GM19455 (cell line): Measurements from ENCODE around the gene DECR2.

Experiments used
- ATAC-seq: cut with Tn5 transposase; IDR thresholded peaks from one replicate; pipeline ENCODE4 v1.9.1; 2021; ENCODE audit not compliant: unreplicated experiment

The DECR2 gene

DNA sequence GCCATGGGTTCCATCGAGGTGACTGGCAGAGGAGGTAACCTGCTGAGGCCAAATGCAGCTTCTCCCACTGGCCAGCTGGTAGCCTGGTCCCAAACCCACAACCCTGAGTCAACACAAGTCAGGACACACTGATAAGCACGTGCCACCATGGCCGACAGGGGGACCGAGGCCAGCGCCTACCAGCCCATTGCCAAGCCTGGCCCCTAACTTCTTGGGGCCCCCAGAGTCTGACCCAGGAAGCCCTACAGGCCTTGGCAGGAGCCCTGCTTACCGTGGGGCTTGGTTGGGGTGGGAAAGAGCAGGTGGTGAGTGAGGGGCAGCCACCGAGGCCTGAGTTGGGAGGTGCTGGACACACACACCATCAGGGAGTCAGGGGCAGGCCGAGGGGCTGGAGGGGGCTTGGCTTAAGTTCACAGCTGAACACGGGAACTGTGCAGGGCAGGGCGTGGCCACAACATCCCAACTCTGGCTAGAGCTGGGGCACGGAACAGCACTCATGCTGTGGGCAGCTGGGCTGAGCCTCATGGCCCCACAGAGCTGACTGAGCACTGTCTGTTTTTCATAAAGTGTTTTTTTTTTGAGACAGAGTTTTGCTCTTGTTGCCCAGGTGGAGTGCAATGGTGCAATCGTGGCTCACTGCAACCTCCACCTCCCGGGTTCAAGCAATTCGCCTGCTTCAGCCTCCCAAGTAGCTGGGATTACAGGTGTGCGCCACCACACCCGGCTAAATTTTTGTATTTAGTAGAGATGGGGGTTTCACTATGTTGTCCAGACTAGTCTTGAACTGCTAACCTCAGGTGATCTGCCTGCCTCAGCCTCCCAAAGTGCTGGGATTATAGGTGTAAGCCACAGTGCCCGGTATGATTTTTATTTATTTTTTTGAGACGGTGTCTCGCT is 36.8 kb upstream of the DECR2 start:
- ATAC-seq: no peak

DNA sequence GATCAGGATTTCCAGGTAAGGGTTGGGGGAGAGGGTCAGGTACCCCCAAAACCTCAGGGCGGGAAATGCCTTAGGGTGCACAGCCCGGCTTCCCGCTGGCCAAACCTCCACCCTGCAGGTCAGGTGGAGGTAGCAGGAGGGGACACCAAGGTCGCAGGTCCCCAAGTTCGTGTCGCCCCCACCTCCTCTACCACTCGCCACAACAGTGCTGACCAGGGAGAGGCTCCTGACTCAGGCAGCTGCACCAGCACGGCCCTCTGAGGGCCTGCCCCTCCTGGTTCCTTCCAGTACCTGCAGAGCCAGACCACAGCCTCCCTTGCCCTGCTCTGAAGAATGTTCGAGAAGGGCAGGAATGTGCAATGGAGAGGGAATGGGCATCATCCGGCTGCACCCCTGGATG is 35.2 kb upstream of the DECR2 start:
- no peak for ATAC-seq

DNA sequence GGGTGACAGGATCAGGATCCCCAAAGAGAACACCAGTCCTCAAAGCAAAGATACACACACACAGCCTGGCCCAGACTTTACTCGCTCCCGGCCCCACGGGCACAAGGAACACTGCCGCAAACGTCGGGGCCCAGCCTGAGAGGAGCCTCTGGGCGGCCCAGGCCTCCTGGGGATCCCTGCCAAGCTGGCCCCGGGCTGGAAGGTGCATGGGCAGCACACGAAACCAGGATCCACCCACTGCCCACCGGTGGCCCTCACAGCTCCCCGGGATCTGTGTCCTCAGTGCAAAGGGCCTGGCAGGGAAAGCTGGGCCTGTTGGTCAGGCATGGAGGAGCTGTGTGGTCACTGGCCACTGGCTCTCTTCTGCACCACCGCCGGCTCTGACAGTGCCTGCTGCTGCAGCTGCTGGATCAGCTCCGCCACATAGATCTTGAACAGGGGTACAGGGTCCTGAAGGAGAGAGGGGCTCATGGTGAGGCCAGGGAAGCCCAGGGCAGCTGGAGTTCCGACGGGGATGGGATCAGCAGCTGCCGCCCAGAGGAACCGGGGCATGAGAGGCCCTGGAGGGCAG is 34.3 kb upstream of the DECR2 start:
- no peak for ATAC-seq

DNA sequence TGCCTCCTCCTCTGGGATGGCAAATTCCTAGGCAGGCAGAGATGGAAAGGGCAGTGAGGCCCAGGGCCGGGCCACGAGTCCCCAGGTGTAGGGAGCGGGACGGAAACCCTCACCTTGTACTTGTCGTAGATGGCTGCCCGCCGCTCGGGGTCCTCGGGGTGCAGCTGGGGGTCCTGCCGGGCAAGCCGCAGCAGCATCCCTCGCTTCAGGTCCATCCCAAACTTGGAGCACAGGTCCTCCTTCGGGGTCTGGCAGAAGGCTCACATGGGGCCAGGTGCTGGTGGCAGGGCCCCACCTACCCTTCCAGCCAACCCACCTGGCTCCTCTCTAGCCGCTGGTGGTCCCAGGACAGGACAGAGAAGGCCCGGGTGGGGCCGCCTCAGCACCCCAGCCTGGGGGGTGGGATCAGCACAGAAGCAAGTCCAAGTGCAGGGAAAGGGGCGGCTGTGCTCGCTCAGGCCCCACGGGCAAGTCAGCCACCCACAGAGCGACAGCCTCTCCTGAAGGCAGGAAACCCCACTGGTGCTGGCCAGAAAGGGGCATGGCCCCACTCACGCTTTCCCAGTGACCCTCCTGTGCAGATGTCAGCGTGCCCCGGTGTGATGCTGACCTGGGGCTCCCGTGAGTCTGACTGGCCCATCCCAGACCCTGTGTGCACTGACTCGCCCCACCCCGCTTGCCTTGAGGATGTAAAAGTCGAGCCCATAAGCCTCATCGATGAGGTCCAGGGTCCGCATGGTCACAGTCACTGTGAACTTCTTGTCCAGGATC is 33.1 kb upstream of the DECR2 start:
- no peak for ATAC-seq

DNA sequence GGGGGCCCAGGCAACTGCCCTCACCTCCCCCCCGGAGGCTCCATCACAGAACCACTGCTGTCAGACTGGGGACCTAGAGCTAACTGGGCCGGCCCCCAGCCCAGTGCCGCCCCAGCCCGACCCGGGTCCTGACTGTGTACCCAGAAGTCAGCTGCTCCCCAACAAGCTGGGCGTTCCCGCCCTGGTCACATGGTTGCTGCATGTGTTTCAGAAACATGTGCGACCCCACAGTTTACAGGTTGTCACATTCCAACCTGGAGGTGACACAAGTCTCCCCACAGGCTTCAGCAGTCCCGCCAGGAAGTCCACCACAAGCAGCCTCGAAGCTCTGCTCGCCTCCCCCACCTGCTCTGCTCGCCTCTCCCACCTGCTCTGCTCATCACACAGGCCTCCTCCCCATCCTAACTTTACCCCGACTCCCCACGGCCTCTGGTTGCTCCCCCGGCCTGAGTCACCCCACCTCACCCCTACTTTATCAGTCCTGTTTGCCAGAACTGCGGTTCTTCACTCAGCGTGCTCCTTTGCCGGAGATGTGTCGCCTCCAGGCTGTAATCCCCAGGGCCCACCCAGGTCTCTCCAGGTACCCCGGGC is 32.3 kb upstream of the DECR2 start:
- ATAC-seq: no peak

DNA sequence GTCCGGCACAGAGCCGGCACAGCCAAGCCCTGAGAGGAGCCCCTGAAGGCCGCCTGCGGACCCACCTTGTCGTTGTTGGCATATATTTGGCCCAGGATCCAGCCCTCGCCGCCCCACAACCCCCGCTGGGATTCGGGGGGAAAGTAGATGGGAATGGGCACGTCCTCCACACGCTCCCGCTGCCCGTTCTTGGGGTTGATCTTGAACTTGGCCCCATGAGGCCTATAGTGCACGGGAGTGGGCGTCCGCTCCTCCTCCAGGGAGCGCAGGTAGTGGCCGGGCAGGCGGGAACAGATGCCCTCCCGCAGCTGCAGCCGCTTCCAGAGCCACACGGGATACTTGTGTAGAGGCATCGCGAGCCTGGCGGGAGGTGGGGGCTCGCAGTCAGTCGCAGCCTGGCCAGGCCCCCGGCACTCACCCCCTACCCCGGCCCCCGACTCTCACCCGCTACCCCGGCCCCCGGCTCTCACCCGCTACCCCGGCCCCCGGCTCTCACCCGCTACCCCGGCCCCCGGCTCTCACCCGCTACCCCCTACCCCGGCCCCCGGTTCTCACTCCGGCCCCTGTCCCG is 31.7 kb upstream of the DECR2 start:
- ATAC-seq: no peak

DNA sequence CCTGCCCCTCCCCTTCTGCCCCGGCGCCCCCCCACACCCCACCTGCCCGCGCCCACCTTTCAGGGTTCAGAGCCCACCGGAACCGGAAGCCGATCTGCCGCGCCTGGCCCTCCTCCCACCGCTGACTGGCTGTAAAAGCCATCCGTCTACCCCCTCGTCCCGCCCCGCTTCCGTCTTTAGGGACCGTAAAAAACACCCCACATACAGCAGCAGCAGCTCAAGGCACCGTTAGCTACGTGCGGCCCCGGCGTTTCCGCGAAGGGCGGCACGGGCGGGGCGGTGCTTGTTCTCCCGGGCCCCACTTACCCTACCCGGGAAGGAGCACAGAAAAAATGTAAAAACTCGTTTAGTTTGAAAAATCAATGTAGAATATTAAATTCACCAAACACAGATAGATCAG is 31.2 kb upstream of the DECR2 start, which contains the start of gene MRPL28:
Gene MRPL28 (minus strand): TSS at position 96 of the 400 bp plus-strand sequence. CDS start 320 bp downstream, outside the sequence.
- peak; percentile 76 for ATAC-seq

DNA sequence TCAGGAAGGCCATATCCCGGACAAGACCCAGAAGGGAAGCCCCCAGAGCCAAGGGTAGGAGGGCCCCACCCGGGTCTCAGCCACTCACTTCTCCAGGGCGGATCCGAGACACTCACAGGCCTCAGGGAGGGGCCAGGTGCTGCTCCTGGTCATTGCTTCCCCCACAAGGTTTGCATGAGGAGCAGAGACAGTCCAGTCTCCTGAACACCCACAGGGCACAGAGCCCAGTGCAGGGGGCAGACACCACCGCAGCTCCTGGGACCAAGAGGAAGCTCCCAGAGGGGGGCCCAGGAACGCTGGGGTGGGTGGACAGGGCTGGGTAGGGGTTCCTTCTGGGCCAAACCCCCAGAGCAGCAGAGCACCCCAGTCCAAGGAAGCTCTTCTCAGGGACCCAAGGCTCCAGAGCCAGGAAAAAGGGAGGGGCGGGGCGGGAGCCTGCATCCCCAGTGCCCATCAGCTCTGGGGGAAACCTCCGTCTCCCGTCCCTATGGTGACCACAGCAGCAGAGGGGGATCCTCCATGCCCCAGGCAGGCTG is 30.6 kb upstream of the DECR2 start:
- ATAC-seq: no peak

DNA sequence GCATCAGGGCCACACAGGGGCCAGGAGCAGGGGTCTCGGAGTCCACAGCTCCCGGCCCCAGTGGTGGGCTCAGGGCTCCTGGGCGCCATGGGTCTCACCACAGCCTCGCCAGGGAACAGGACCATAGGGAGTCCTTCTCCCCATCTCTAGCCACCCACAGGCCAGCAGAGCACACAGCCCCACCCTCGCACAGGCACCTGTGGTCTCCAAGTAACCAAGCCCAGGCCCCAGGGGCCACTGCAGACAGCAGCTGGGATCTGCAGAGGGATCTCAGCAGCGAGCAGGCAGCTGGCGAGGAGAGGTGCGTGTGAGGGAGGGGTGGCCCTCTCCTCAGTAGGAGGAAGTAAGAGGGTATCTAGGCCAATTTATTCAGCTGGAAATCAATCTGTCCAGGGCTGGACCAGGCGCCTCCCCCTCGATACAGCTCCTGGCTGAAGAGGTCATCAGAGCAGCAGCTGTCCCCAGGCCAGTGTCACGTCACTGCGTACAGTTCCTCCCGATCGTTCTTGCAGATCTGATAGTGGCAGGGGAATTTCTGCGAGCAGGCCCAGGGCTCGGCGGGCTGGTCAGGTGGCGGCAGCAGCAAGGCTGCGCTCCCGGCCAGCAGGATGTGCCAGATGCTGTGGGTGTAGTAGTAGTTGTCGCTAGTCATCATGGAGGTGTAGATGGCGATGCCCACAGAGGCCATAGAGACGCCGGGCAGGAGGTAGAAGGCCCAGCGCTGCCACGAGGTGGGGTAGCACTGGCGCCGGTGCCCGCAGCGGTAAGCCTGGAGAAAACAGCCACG is 30.0 kb upstream of the DECR2 start:
- no peak for ATAC-seq

DNA sequence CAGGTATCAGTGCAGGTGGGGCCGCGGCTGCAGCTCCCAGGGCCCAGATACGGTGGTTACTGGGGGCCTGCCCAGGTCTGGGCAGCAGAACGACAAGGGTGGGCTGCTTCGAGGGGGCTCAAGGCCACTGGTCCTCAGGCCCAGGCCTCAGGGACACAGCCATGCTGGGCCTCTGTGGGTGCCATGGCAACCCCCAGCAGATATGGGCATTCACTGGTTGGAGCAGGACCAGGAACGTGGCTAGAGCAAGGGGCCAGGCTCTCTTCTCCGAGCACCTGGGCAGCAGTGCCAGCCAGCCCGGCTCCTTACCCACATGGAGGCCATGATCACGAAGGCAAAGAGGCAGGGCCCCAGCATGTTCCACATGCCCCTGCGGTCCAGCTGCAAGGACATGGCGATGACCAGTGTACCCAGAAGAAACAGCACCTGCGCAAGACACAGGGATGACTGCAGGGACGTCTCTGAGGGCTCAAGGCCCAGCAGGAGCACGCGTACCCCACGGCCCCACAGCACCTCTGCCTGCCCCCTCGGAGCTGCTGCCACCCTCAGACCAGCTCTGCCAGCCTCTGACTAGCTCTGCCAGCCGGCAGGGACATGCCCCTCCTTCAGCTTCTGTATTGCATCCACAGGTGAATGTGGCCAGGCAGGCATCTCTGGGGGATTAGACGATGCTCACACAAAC is 29.2 kb upstream of the DECR2 start:
- ATAC-seq: no peak

DNA sequence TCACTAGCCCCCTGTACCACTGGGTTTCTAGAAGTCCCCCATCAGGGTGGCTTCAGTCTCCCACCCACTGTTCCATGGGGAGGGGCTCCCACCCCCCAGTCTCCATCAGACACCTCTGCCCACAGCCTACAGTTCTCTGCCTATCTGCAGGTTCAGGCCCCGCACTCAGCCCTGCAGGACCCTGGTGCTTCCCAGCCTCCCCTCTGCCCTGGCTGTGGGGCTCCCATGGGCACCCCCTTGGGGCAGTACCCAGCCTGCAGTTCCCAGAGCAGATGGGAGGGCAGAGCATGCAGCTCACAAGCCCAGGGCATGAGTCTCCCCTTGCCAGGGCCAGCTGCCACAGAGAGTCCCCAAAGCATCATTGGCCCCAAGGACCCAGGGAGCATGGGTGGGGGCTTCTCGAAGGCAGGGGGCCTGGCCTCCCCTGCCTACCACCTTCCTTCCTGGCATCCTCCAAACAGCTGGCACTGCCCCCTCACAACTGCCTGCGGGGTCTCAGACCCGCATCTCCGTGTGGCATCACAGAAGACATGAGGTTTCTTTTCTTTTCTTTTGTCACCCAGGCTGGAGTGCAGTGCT is 28.6 kb upstream of the DECR2 start:
- no peak for ATAC-seq

DNA sequence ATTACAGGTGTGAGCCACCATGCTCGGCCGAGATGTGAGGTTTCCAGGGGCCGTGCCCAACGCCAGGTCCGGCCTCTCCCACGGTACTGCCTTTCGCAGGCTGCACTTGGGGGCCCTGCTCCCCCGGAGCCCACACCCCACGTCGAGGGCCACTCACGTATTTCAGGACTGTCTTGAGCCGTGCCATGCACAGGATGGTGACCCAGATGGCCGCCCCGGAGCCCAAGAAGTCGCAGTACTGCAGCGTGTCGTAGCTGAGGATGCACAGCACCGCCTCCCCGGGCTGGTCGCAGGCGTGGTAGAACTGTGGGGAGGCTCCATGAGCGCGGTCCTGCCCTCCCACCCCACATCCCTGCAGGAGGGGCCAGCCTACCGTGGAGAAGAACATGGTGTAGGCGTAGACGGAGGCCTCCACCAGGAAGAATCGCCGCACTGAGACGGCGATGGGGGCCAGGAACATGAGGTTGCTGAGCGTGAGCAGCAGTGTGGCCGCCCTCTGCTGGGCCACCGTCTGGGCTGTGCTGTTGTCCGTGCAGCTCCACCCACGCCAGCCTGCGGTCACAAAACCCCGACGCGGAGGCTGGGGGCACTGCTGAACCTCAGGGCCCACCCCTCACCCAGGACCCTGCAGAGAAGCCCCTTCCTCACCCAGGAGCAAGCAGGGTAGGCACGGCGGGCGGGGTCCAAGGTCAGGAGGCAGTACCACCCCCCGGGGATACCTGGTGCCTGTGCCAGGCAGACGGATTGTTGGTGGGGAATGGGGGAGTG is 27.7 kb upstream of the DECR2 start:
- no peak for ATAC-seq

DNA sequence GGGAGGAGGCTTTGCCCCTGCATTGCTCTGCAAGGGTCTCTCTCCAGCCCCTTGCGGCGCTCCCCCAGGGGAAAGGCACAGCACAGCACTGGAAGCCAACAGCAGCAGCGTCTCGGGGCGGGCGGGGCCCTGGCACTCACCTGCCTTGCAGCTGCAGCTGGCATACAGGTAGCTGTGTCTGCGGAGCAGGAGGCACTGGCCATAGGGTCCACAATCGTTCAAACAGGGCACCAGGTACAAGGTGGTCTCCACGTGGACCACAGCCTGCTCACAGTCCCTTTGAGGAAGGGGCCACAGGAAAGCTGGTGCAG is 27.1 kb upstream of the DECR2 start:
- no peak for ATAC-seq

DNA sequence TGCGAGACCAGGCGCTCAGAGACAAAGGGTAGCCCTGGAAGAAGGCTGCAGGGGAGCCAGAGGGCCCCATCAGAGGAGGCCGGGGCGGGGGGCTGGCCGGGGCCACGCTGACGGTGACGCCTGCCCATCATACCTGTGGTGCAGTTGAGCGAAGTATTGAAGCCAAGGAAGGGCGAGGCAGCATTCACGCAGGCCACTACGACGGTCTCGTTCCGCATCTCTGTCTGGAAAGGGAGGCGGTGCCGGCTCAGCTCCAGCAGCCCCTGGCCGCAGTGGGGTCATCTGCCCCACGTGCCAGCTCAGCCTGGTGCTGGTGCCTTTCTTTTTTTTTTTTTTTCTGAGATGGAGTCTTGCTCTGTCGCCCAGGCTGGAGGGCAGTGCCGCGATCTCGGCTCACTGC is 26.5 kb upstream of the DECR2 start:
- no peak for ATAC-seq

DNA sequence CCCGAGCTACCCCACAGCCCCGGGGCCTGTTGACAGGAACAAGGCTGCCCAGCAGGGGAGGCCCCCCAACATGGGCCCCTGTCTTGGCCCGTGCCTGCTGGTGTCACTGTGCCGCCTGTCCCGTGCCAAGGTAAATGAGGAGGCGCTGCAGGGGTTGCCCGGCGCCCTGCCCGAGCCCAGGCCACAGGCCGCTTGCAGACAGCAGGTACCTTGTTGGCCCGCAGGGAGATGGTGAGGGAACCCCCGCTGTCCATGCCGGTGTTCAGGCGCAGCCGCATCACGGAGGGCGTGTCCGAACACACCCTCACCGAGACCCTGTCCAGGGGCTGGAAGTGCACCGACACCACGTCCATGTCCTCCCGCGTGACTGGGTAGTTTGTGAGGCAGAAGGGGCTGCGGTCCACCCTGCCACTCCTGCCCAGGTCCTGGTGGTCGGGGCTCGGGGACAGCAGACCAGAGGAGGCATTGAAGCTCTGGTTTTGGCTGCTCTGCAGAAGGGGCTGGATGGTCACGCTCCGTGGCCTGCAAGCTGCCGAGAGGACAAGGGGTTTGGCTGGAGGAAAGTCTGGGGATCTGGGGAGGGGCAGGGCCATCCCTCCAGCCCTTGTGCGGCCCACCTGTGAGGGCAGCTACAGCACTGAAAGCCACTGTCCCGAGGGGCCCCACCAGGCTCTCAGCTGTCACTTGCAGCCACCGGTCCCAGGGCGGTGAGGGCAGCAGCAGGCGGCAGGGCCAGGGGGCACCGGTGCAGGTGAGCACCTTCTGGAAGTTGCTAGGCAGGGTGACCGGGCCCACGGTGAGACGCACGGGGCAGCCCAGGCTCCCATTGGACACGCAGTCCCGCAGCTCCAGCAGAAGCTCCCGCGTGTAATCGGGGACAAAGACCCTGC is 25.5 kb upstream of the DECR2 start:
- ATAC-seq: no peak

DNA sequence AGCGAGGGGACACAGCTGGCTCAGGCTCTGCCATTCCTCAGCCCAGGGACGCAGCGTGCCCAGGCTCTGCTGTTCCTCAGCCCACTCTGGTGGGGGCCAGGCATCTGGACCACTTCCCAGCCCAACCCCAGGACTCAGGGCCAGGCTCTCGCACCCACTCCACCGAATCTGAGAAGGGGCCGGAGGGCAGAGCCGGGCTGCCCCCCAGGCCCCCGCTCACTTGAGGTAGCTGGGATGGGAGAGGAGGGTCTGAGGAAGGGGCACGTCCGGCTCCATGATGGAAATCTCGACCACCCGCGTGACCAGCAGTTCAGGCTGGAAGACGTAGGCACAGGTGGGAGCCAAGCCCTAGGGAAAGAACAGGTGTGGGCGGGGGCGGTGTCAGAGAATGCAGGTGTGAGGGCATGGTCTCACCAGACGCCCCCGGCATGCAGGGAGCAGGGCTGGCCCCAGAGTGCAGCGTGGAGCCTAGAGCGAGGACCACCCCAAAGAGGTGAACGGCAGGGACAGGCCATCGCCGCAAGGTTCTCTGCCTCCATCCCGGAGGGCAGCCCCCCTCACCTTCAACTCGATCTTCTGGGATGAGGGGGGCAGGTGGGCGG is 24.8 kb upstream of the DECR2 start:
- no peak for ATAC-seq

DNA sequence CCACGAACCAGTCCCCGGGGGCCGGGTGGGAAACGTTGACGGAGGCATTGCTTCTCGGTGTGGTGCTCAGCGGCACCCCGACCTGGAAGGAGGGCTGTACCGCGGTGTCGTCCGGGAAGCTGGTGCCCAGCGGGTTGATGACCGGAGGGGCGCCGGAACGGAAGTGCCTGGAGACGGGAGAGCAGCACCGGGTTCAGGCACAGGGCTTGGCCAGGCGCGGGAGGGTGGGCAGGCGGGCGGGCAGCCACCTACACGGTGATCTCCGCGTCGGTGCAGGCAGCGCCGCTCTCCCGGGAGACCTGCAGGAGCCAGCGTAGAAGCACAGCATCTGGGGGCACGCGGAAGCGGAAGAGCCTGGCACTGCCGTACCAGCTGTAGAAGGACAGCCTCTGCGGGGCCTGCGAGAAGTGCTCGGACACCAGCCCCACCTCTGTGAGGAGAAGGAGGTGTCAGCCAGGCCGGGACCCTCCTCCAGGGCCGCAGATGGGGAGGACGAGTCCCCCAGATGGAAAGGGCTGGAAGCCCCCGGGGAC is 24.2 kb upstream of the DECR2 start:
- no peak for ATAC-seq
